HEK293T (cell line): ENCODE measurements around the gene BAK1.
"Not testable (repeated sequence)": the region's sequence is repeated elsewhere in the genome, so short reads cannot be mapped to it uniquely, and the experiment has no call there.

Source experiments
- CTCF ChIA-PET: fragments of 350-600 bp; formaldehyde crosslinking; extraction: SDS; loops from one replicate; lab custom pipeline; 2021; ENCODE audit warnings: antibody characterized with exemption, inconsistent platforms; lab: Yijun Ruan, JAX
- POLR2A ChIA-PET: fragments of 350-600 bp; formaldehyde crosslinking; extraction: SDS; loops from one replicate; lab custom pipeline; 2020; ENCODE audit warnings: antibody characterized with exemption, inconsistent platforms; lab: Yijun Ruan, JAX
- DNase-seq: peaks from one replicate; pipeline ENCODE4 v3.0.0; 2012; ENCODE audit warnings: mixed read lengths; ENCODE audit errors: extremely low spot score
- ARNT ChIP-seq: fragments of 450-650 bp; IDR thresholded peaks from 2 replicates; pipeline ENCODE4 v1.6.1; 2017; ENCODE audit warnings: mild to moderate bottlenecking
- BHLHE40 ChIP-seq: fragments of 450-650 bp; IDR thresholded peaks from 2 replicates; pipeline ENCODE4 v1.6.1; 2016; ENCODE audit warnings: mild to moderate bottlenecking, moderate library complexity, borderline replicate concordance
- CTBP1 ChIP-seq: fragments of 450-650 bp; IDR thresholded peaks from 2 replicates; pipeline ENCODE4 v1.6.1; 2016; ENCODE audit warnings: borderline replicate concordance
- ELF4 ChIP-seq: fragments of 450-650 bp; IDR thresholded peaks from 2 replicates; pipeline ENCODE4 v1.6.1; 2017; ENCODE audit warnings: antibody characterized with exemption
- FOXA1 ChIP-seq: fragments of 450-650 bp; IDR thresholded peaks from 2 replicates; pipeline ENCODE4 v1.6.1; 2016; ENCODE audit warnings: mild to moderate bottlenecking
- FOXK2 ChIP-seq: fragments of 450-650 bp; IDR thresholded peaks from 2 replicates; pipeline ENCODE4 v1.6.1; 2016; ENCODE audit warnings: mild to moderate bottlenecking
- FOXM1 ChIP-seq: fragments of 450-650 bp; IDR thresholded peaks from 2 replicates; pipeline ENCODE4 v1.6.1; 2017; ENCODE audit warnings: mild to moderate bottlenecking, borderline replicate concordance
- HDGF ChIP-seq: fragments of 450-650 bp; IDR thresholded peaks from 2 replicates; pipeline ENCODE4 v1.6.1; 2017; ENCODE audit warnings: antibody characterized with exemption, borderline replicate concordance
- L3MBTL2 ChIP-seq: fragments of 450-650 bp; conservative IDR thresholded peaks from 2 replicates; pipeline ENCODE4 v1.6.1; 2016; ENCODE audit warnings: mild to moderate bottlenecking
- LEF1 ChIP-seq: fragments of 450-650 bp; IDR thresholded peaks from 2 replicates; pipeline ENCODE4 v1.6.1; 2017; ENCODE audit warnings: mild to moderate bottlenecking, borderline replicate concordance
- NFRKB ChIP-seq: fragments of 450-650 bp; IDR thresholded peaks from 2 replicates; pipeline ENCODE4 v1.6.1; 2016; ENCODE audit warnings: mild to moderate bottlenecking, moderate library complexity
- SP1 ChIP-seq: fragments of 450-650 bp; IDR thresholded peaks from 2 replicates; pipeline ENCODE4 v1.6.1; 2017
- SUZ12 ChIP-seq: fragments of 450-650 bp; IDR thresholded peaks from 2 replicates; pipeline ENCODE4 v1.6.1; 2016; ENCODE audit warnings: mild to moderate bottlenecking
- TARDBP ChIP-seq: fragments of 450-650 bp; IDR thresholded peaks from 2 replicates; pipeline ENCODE4 v1.6.1; 2016
- ZNF384 ChIP-seq: fragments of 450-650 bp; IDR thresholded peaks from 2 replicates; pipeline ENCODE4 v1.6.1; 2016
- TF ChIP-seq, protein P1 (sequence below): fragments of 450-650 bp; IDR thresholded peaks from 2 replicates; pipeline ENCODE4 v1.6.1; 2016

The BAK1 gene

GRCh38 chr6:33600761-33601160 is 20.7 kb upstream of the BAK1 start:
- DNase-seq, result no peak
- no peak for TF ChIP-seq TARDBP
- no peak for TF ChIP-seq ZNF384
- TF ChIP-seq SP1, result no peak
- TF ChIP-seq NFRKB, result no peak
- TF ChIP-seq LEF1, result no peak
- no peak for TF ChIP-seq HDGF
- TF ChIP-seq CTBP1, result no peak
- TF ChIP-seq L3MBTL2, result no peak
- TF ChIP-seq BHLHE40, result no peak
- POLR2A ChIA-PET, result no interaction called here
- CTCF ChIA-PET, result no interaction called here

GRCh38 chr6:33599413-33599938 is 19.4 kb upstream of the BAK1 start:
- ChIA-PET POLR2A (no interaction called here), CTCF (no interaction called here)
- no peak for DNase-seq
- no peak for TF ChIP-seq SUZ12
- TF ChIP-seq FOXA1, result no peak
- no peak for TF ChIP-seq HDGF
- TF ChIP-seq FOXM1, result no peak
- no peak for TF ChIP-seq BHLHE40
- TF ChIP-seq ELF4, result no peak
- no peak for TF ChIP-seq ZNF384
- TF ChIP-seq L3MBTL2, result no peak
- no peak for TF ChIP-seq SP1
- no peak for TF ChIP-seq CTBP1
- no peak for TF ChIP-seq TARDBP
- TF ChIP-seq FOXK2, result no peak
- no peak for TF ChIP-seq NFRKB
- TF ChIP-seq, protein P1, sequence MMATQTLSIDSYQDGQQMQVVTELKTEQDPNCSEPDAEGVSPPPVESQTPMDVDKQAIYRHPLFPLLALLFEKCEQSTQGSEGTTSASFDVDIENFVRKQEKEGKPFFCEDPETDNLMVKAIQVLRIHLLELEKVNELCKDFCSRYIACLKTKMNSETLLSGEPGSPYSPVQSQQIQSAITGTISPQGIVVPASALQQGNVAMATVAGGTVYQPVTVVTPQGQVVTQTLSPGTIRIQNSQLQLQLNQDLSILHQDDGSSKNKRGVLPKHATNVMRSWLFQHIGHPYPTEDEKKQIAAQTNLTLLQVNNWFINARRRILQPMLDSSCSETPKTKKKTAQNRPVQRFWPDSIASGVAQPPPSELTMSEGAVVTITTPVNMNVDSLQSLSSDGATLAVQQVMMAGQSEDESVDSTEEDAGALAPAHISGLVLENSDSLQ, result no peak
- TF ChIP-seq LEF1, result no peak
- no peak for TF ChIP-seq ARNT

DNA sequence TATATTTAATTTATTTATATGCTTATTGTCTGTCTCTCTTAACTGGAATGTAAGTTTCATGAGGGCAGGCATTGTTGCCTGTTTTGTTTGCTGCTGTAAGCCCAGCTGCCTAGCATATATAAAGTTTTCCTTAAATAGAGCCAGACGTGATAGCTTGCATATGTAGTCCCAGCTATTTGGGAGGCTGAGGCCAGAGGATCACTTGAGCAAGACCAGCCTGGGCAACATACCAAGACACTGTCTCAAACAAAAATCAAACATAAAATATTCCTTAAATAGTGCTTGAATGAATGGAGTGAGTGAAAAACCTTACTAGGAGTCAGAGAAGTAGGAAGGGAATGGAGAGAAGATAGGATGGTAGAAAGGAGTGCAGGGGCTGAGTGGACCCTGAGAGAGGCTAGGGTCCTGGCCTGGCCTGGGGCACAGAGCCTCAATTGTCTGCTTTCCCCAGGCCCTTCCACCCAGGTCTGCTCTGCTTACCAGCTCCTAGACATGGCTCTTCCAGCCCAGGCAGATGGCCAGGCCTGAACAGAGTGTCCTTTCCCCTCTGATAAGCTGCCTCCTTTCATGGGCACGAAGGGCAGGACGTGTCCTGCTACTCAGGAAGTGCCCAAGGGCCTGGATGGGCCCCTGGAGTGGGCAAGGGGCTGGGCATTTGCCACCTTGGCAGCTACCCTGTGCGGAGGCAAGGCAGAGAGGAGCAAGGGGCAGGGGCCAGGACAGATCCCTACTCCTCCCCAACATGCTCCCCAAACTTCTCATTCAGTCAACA is 17.7 kb upstream of the BAK1 start:
- ChIA-PET POLR2A (no interaction called here), CTCF (interaction anchor here (0.6 kb wide), 1 partner anchor 256 kb away, joined by 5 read pairs; no protein-coding TSS in a partner anchor)
- DNase-seq, result no peak
- TF ChIP-seq ZNF384 (no peak), CTBP1 (no peak), NFRKB (no peak), SP1 (no peak), BHLHE40 (no peak), ARNT (no peak), FOXK2 (no peak), TARDBP (no peak), HDGF (no peak)
- TF ChIP-seq, protein P1, result no peak

DNA sequence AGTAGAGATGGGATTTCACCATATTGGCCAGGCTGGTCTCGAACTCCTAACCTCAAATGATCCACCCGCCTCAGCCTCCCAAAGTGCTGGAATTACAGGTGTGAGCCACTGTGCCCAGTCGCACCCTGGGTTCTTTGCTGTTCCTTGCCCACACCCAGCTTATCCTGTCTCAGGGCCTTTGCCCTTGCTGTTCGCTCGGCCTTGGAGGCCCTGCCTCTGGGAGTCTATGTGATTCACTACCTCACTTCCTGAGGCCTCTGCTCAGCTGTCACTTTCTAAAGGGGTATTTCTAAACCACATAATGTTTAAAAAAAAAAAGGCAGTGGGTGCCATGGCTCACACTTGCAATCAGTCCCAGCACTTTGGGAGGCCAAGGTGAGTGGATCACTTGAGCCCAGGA is 16.8 kb upstream of the BAK1 start:
- DNase-seq, POLR2A ChIA-PET: not testable (repeated sequence)
- CTCF ChIA-PET, result interaction anchor here (0.6 kb wide), 2 partner anchors 105 to 257 kb away, joined by 5 to 10 read pairs; no protein-coding TSS in a partner anchor

DNA sequence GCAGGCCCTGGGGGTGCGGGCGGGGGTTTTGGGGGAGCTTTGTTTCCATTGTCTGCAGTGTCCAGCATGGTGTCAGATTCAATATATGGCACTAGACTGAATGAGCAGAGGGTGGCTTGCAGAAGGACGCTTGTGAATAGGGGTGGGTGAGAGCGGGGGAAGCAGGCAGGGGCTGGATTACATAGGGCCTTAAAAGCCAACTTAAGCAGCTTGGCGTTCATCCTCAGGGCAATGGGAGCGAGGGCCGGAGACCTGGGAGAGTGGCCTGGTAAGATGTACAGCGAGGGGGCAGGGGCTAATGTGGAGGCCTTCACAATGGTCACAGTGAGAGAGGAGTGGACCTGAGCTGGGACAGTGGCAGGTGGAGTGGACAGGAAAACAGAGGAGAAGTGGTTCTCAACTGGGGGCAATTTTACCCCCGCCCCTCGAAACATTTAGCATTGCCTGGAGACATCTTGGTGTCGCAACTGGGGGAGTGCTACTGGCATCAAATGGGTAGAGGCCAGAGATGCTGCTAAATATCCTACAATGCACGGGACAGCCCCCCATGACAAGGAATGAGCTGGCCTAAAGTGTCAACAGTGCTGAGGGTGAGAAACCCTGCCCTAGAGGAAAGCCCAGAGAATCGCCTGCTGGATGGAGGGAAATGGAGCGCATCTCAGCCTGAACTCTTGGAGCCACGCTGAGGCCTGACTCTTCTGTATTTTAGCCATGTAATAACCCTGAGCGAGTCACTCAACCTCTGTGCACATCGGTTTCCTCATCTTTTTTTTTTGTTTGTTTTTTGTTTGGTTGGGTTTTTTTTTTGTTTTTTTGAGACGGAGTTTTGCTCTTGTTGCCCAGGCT is 15.1 kb upstream of the BAK1 start:
- DNase-seq, result no peak
- ChIA-PET POLR2A (interaction anchor here (1.4 kb wide), 1 partner anchor 9 kb away, joined by 3 read pairs; no protein-coding TSS in a partner anchor), CTCF (interaction anchor here (0.7 kb wide), 1 partner anchor 74 kb away, joined by 6 read pairs; no protein-coding TSS in a partner anchor)
- TF ChIP-seq SUZ12 (no peak), ARNT (no peak), SP1 (no peak), FOXA1 (no peak), ELF4 (no peak), HDGF (no peak), BHLHE40 (no peak), ZNF384 (no peak), TARDBP (no peak), L3MBTL2 (no peak), FOXM1 (no peak), CTBP1 (no peak), LEF1 (no peak), NFRKB (no peak), FOXK2 (no peak)
- TF ChIP-seq, protein P1, result no peak

DNA sequence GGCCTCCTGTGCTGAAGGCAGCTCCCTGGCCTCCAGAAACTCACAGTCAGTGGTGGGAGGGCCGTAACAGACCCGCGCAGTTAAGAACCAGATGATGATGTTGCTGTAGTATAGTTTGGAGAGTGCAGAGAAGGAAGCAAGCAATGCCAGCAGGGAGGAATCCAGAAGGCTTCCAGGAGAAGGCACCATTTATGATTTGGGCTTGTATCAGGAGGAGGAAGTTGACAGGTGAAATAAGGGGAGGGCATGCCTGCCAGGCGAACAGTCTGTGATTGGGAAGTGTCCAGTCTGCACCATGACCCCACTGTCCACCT is 13.3 kb upstream of the BAK1 start:
- TF ChIP-seq, protein P1, result no peak
- TF ChIP-seq NFRKB (no peak), FOXA1 (no peak), BHLHE40 (no peak), CTBP1 (no peak), L3MBTL2 (no peak), FOXM1 (no peak), FOXK2 (no peak), ARNT (no peak), ELF4 (no peak), ZNF384 (no peak), TARDBP (no peak), SUZ12 (no peak), LEF1 (no peak), HDGF (no peak), SP1 (no peak)
- CTCF ChIA-PET, result no interaction called here
- DNase-seq, result no peak
- POLR2A ChIA-PET, result no interaction called here
